PFSK-1 (cell line): ENCODE results near the gene KIDINS220.

ENCODE experiments used
- FOXP2 ChIP-seq: optimal IDR thresholded peaks from 2 replicates; pipeline ENCODE3; 2011; ENCODE audit warnings: borderline replicate concordance, control low read depth, inconsistent platforms; ENCODE audit not compliant: insufficient read depth; ENCODE audit errors: extremely low read length, extremely low read depth
- POLR2AphosphoS5 ChIP-seq: IDR thresholded peaks from 2 replicates; pipeline ENCODE4 v1.6.1; 2012; ENCODE audit warnings: low read depth, mild to moderate bottlenecking, control low read depth, low read length, moderate library complexity
- SIN3A ChIP-seq: IDR thresholded peaks from 2 replicates; pipeline ENCODE4 v1.6.1; 2012; ENCODE audit warnings: mild to moderate bottlenecking, low read length, moderate library complexity, borderline replicate concordance; ENCODE audit not compliant: insufficient read depth
- TAF1 ChIP-seq: IDR thresholded peaks from 2 replicates; pipeline ENCODE4 v1.6.1; 2012; ENCODE audit warnings: low read length, control low read depth, borderline replicate concordance; ENCODE audit not compliant: insufficient read depth
- TF ChIP-seq, protein P1 (sequence below), 2 experiments: IDR thresholded peaks; 2 replicates each; pipeline versions ENCODE4 v1.6.1 to v1.8.0; 2011 to 2012; ENCODE audit warnings: low read depth in 2 of 2, low read length in 2 of 2, control low read depth in 1 of 2, inconsistent platforms in 1 of 2, mild to moderate bottlenecking in 1 of 2, moderate library complexity in 1 of 2; ENCODE audit not compliant: insufficient read depth in 1 of 2

DNA sequence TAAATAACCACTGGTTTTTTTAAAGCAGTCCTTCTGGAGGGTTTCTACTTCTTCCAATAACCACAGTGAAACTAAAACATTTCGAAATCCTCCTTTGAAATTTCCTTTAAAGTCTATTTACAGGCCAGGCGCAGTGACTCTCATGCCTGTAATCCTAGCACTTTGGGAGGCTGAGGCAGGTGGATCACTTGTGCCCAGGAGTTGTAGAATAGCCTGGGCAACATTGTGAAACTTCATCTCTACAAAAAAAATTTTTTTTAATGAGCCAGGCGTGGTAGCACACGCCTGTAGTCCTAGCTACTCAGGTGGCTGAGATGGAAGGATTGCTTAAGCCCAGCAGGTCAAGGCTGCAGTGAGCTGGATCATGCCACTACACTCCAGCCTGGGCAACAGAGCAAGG lies 15.2 kb downstream of the KIDINS220 start:
- TF ChIP-seq FOXP2: no peak
- no peak for TF ChIP-seq POLR2AphosphoS5
- TF ChIP-seq TAF1: no peak
- TF ChIP-seq, protein P1, sequence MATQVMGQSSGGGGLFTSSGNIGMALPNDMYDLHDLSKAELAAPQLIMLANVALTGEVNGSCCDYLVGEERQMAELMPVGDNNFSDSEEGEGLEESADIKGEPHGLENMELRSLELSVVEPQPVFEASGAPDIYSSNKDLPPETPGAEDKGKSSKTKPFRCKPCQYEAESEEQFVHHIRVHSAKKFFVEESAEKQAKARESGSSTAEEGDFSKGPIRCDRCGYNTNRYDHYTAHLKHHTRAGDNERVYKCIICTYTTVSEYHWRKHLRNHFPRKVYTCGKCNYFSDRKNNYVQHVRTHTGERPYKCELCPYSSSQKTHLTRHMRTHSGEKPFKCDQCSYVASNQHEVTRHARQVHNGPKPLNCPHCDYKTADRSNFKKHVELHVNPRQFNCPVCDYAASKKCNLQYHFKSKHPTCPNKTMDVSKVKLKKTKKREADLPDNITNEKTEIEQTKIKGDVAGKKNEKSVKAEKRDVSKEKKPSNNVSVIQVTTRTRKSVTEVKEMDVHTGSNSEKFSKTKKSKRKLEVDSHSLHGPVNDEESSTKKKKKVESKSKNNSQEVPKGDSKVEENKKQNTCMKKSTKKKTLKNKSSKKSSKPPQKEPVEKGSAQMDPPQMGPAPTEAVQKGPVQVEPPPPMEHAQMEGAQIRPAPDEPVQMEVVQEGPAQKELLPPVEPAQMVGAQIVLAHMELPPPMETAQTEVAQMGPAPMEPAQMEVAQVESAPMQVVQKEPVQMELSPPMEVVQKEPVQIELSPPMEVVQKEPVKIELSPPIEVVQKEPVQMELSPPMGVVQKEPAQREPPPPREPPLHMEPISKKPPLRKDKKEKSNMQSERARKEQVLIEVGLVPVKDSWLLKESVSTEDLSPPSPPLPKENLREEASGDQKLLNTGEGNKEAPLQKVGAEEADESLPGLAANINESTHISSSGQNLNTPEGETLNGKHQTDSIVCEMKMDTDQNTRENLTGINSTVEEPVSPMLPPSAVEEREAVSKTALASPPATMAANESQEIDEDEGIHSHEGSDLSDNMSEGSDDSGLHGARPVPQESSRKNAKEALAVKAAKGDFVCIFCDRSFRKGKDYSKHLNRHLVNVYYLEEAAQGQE (IDR thresholded peaks at IDR 0.05; ENCODE audit: insufficient read depth in 1 of 2, low read depth in 2 of 2, low read length in 2 of 2): no peak
- TF ChIP-seq SIN3A: no peak
